MM.1S (cell line): ENCODE measurements around the gene CRADD.

Source experiments
- EZH2phosphoT487 ChIP-seq: fragments of 300-600 bp; sonication (generic); IDR thresholded peaks from 2 replicates; pipeline ENCODE4 v1.6.1; 2018; ENCODE audit warnings: antibody characterized with exemption, low read length
- TF ChIP-seq, protein P1 (sequence below): fragments of 300-600 bp; sonication (generic); IDR thresholded peaks from 2 replicates; pipeline ENCODE4 v1.5.1; 2016; ENCODE audit warnings: antibody characterized with exemption, low read length, mixed read lengths

GRCh38 chr12:93657071-93657470 lies 20.1 kb upstream of the CRADD start:
- no peak for TF ChIP-seq EZH2phosphoT487
- TF ChIP-seq, protein P1, sequence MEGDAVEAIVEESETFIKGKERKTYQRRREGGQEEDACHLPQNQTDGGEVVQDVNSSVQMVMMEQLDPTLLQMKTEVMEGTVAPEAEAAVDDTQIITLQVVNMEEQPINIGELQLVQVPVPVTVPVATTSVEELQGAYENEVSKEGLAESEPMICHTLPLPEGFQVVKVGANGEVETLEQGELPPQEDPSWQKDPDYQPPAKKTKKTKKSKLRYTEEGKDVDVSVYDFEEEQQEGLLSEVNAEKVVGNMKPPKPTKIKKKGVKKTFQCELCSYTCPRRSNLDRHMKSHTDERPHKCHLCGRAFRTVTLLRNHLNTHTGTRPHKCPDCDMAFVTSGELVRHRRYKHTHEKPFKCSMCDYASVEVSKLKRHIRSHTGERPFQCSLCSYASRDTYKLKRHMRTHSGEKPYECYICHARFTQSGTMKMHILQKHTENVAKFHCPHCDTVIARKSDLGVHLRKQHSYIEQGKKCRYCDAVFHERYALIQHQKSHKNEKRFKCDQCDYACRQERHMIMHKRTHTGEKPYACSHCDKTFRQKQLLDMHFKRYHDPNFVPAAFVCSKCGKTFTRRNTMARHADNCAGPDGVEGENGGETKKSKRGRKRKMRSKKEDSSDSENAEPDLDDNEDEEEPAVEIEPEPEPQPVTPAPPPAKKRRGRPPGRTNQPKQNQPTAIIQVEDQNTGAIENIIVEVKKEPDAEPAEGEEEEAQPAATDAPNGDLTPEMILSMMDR: no peak
